ENCODE data around the gene ZNF672.

Gene ZNF672

DNA sequence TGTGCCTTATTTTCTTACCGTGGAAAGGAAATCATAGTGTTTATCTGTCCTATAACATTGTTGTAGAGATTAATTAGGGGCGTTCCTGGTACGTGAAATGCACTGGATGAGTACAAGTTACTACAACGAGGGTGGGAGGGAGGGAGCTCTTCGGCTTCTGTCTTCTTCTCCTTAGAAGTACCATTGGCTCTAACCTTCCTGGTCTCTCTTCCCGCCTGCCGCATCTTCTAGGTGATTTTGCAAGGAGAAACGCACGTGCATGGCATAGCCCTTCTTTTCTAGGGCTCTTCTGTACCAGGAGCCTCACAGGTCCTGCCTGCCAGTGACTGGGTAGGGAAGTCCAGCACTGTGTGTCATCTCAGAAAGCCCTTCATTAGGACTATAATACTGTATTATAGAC lies 29.1 kb upstream of the ZNF672 start:
- no peak for DNase-seq (ENCODE audit: low read depth)
- H3K4me3 ChIP-seq (ENCODE audit: low read length): no peak overlapping the region
- TF ChIP-seq, protein P1, sequence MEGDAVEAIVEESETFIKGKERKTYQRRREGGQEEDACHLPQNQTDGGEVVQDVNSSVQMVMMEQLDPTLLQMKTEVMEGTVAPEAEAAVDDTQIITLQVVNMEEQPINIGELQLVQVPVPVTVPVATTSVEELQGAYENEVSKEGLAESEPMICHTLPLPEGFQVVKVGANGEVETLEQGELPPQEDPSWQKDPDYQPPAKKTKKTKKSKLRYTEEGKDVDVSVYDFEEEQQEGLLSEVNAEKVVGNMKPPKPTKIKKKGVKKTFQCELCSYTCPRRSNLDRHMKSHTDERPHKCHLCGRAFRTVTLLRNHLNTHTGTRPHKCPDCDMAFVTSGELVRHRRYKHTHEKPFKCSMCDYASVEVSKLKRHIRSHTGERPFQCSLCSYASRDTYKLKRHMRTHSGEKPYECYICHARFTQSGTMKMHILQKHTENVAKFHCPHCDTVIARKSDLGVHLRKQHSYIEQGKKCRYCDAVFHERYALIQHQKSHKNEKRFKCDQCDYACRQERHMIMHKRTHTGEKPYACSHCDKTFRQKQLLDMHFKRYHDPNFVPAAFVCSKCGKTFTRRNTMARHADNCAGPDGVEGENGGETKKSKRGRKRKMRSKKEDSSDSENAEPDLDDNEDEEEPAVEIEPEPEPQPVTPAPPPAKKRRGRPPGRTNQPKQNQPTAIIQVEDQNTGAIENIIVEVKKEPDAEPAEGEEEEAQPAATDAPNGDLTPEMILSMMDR (conservative IDR thresholded peaks at IDR 0.05; ENCODE audit: low read length): no peak

DNA sequence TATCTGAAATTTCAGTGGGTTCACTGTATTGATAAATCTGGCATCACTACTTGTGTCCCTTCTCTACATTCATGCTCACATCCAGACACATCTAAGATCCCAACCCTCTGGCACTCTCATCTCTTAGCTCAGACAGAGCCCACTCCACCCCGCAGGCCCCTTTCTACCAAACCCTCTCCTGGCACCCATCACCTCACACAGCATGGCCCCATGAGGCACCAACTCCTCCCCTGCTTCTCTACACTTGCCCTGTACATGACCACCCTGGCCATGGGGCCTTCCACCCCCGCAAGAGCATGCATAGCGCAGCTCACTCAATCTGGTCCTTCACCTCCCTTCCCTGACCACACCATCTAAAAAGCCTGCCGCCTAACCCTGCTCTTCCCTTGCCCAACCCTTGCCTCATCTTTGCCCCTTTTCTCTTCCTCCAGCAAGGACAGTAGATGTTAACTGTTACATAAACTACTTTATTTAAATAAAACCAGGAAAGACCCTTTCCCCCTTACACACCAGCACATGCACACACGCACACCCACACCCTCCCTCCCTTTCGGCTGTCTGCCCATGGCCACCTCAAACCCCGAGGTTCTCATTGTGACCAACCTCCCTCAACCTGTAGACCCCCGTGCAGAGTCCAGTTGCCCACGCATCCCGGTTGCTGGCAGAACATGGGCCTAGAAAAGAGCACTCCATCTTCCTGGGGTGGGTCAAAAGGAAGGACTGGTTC lies 27.9 kb upstream of the ZNF672 start:
- no peak for DNase-seq (ENCODE audit: low read depth)

DNA sequence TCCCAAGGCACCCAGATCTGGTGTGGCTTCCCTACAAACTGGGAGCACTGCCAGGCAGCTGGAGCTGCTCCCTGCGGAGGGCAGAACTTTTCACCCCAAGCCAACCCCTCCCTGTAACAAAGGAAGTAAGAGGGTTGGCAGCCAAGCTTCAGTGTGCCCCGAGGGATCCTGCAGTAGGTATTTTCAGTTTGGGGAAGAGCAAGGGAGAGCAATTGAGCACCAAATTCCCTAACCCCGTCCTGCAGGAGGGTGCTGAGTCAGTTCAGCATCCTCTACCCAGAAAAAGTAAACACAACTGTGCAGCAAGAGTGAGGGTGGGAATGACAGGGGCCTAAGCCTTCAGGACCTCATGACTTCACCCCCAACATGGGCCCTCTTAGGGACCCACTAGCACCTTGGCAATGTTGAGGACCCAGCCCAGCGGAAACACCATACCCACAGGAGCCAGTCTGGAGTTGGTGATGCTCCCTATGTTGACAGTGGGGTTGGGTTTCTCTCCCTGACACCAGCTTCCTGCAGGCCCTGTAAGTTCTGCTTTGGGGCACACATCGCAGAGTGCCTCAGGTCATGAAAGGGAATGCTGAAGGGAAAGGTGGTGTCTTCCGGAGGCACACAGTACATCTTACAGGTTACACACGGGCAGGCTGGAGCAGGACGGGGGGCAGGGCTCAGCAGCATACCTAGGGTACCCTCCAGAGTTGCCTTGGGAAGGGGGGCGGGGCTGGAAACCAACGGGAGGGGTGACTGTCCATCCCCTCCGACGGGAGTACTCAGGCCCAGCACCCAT lies 27.1 kb upstream of the ZNF672 start:
- peak; percentile 61 for DNase-seq (ENCODE audit: low read depth)
- TF ChIP-seq, protein P1 (conservative IDR thresholded peaks at IDR 0.05; ENCODE audit: low read length): no peak
- H3K4me3 ChIP-seq (ENCODE audit: low read length): no peak overlapping the region

More for the DNA sequence above, 27.9 kb upstream of the ZNF672 start:
- no peak overlapping the region for H3K4me3 ChIP-seq (ENCODE audit: low read length)
- TF ChIP-seq, protein P1 (conservative IDR thresholded peaks at IDR 0.05; ENCODE audit: low read length): no peak

DNA sequence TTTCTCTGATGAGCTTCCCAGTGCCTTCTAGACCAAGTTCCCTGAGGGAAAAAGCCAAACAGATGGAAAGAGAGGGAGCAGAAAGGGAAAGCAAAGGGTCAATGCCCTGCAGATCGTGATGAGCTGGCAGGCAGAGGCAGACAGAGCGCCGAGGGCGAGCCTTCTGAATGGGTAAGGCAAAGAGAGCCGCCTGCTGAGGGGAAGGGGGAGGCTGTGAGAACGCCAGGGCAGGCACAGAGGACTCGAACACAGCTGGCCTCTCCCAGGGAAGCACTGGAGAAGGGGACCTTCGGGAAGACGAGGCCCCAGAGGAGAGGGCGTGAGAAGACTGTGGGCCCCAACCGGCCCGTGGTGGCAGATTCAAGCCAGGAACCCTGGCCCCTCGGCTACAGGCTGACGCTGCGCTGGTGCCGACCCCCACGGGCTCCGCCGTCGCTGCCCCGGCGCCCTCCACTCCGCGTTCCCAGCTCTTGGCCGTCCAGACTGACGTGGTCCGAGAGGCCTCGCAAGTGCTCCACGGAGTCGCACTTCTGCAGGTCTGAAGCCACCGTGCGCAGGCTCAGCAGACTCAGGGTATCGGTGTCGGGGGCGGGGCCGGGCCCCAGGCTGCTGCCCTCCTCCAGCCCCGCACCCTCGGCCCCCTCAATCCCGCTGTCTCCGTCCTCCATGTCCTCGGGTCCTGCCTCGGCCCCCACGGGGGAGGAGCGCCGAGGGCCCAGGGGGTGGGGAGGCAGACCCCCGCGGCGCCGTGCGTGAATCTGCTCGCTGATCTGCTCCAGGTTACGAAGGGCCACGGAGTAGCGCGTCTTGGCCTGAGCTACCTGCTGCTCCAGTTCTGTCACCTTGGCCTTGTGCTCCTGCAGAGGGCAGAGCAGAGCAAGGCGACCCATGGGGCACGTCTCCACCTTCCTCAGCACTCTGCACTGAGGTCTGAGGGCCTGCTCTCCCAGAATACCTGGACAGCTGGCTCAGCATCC lies 26.2 kb upstream of the ZNF672 start:
- TF ChIP-seq, protein P1 (conservative IDR thresholded peaks at IDR 0.05; ENCODE audit: low read length): no peak
- no peak for DNase-seq (ENCODE audit: low read depth)
- H3K4me3 ChIP-seq (ENCODE audit: low read length): no peak overlapping the region

DNA sequence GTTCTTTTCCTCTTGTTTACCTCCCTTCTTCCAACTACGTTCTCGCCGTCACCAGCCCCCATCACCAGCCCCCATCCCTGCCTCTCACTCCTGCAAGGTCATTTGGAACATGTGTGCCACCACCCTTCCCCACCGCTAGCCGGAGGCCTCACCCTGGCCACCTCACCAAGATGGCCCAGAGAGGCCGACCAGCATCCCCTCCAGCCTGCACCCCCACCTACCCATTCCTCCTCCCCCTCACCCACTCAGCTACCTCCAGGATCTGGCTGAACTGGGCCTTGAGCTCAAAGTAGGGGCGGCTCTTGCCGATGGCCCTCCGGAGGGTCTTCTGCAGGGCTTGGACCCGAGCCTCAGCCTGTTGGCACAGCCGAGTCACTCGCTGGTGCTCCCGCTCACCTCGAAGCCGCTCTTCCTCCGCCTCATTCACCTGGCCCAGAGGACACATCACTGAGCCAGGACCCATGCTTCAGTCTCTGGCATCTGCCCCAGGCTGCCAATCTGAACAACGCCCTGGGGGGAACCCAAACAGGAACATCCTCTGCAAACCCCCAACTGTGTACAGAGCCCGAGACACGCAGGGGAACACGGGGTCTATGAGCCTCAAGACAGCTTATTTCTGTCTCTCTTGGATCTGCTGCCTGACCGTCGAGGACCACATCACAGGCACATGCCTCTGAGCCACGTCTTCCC lies 25.1 kb upstream of the ZNF672 start:
- no peak for DNase-seq (ENCODE audit: low read depth)
- H3K4me3 ChIP-seq (ENCODE audit: low read length): no peak overlapping the region
- TF ChIP-seq, protein P1 (conservative IDR thresholded peaks at IDR 0.05; ENCODE audit: low read length): no peak

DNA sequence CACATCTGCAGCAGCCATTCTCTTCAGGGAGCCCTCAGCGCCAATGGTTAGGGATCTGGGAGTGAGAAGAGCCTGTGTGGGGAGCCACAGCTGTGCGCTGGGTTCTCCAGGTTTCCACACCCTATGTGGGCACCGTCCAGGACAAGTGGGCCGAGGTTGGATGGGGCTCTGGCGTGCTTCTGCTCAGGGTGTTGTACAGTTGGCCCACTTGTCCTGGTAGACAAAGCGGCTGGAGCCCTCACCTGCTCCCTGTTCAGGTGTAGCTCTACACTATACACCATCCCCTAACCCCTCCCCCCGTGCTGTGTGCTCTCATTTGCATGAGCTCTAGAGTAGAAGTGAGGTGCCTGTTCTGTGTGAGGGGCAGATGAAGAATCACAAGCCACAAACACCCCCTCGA lies 24.5 kb upstream of the ZNF672 start:
- TF ChIP-seq, protein P1 (conservative IDR thresholded peaks at IDR 0.05; ENCODE audit: low read length): no peak
- no peak for DNase-seq (ENCODE audit: low read depth)

More for the DNA sequence above, 24.5 kb upstream of the ZNF672 start:
- H3K4me3 ChIP-seq (ENCODE audit: low read length): no peak overlapping the region

Data from AG10803 (cell line).